GM18508 (cell line): ENCODE measurements around the gene MOCS2.
A peak's percentile ranks its signal among the peaks of the same experiment; 100 is the strongest.
"Not testable (repeated sequence)": the region's sequence is repeated elsewhere in the genome, so short reads cannot be mapped to it uniquely, and the experiment has no call there.

Experiments used
- ATAC-seq: cut with Tn5 transposase; IDR thresholded peaks from one replicate; pipeline ENCODE4 v1.9.1; 2021; ENCODE audit warnings: moderate number of reproducible peaks; ENCODE audit not compliant: insufficient read depth, unreplicated experiment

MOCS2 gene

GRCh38 chr5:53109443-53110127 lies at the start of gene MOCS2:
Gene MOCS2, minus strand, starts transcription at chr5:53109757. Its CDS starts 2,583 bp downstream, at chr5:53107174.
- peak; percentile 82 for ATAC-seq

GRCh38 chr5:53151713-53152458 lies 42.3 kb upstream of the MOCS2 start:
- no peak for ATAC-seq

GRCh38 chr5:53133020-53133419 lies 23.5 kb upstream of the MOCS2 start:
- ATAC-seq = no peak

GRCh38 chr5:53130266-53130665 lies 20.7 kb upstream of the MOCS2 start:
- no peak for ATAC-seq

- no peak for ATAC-seq
Observed at GRCh38 chr5:53128481-53128880, 18.9 kb upstream of the MOCS2 start.

- no peak for ATAC-seq
Observed at GRCh38 chr5:53127107-53127506, 17.6 kb upstream of the MOCS2 start.

GRCh38 chr5:53126521-53126920 lies 17.0 kb upstream of the MOCS2 start:
- no peak for ATAC-seq

- ATAC-seq = no peak
Observed at GRCh38 chr5:53123702-53124101, 14.1 kb upstream of the MOCS2 start.

GRCh38 chr5:53120165-53120564 lies 10.6 kb upstream of the MOCS2 start:
- ATAC-seq = no peak

GRCh38 chr5:53118879-53119278 lies 9.3 kb upstream of the MOCS2 start:
- ATAC-seq = no peak

GRCh38 chr5:53116597-53116996 lies 7.0 kb upstream of the MOCS2 start:
- no peak for ATAC-seq

GRCh38 chr5:53114988-53115387 lies 5.4 kb upstream of the MOCS2 start:
- ATAC-seq = no peak

- no peak for ATAC-seq
Observed at GRCh38 chr5:53113947-53114346, 4.4 kb upstream of the MOCS2 start.

GRCh38 chr5:53112909-53113308 lies 3.4 kb upstream of the MOCS2 start:
- ATAC-seq = no peak

- ATAC-seq = not testable (repeated sequence)
Observed at GRCh38 chr5:53112307-53112706, 2.8 kb upstream of the MOCS2 start.

- no peak for ATAC-seq
Observed at GRCh38 chr5:53111139-53111538, 1.6 kb upstream of the MOCS2 start.

- ATAC-seq = peak; percentile 6
Observed at GRCh38 chr5:53110156-53110555, 599 bp upstream of the MOCS2 start.

GRCh38 chr5:53109056-53109442 lies 508 bp downstream of the MOCS2 start:
- ATAC-seq = peak; percentile 12

GRCh38 chr5:53105611-53106300 lies 3.8 kb downstream of the MOCS2 start:
- no peak for ATAC-seq

GRCh38 chr5:53100606-53101005 lies 9.0 kb downstream of the MOCS2 start:
- ATAC-seq = no peak

- ATAC-seq = no peak
Observed at GRCh38 chr5:53099546-53099945, 10.0 kb downstream of the MOCS2 start.
